Measurements from ENCODE around the gene FAAP100.

- TF ChIP-seq, protein P1, sequence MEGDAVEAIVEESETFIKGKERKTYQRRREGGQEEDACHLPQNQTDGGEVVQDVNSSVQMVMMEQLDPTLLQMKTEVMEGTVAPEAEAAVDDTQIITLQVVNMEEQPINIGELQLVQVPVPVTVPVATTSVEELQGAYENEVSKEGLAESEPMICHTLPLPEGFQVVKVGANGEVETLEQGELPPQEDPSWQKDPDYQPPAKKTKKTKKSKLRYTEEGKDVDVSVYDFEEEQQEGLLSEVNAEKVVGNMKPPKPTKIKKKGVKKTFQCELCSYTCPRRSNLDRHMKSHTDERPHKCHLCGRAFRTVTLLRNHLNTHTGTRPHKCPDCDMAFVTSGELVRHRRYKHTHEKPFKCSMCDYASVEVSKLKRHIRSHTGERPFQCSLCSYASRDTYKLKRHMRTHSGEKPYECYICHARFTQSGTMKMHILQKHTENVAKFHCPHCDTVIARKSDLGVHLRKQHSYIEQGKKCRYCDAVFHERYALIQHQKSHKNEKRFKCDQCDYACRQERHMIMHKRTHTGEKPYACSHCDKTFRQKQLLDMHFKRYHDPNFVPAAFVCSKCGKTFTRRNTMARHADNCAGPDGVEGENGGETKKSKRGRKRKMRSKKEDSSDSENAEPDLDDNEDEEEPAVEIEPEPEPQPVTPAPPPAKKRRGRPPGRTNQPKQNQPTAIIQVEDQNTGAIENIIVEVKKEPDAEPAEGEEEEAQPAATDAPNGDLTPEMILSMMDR (IDR thresholded peaks at IDR 0.05; ENCODE audit: poor library complexity): no peak
- TF ChIP-seq EZH2 (IDR thresholded peaks at IDR 0.05; ENCODE audit: borderline replicate concordance) (no peak), EZH2phosphoT487 (IDR thresholded peaks at IDR 0.05; ENCODE audit: low read depth, severe bottlenecking, unreplicated experiment) (no peak)
Measured at GRCh38 chr17:81550285-81550684, 1.9 kb downstream of the FAAP100 start.

Measured in hepatocyte (in vitro differentiated cells).